GM10847 (cell line): ENCODE results near the gene NOSIP.
A peak's percentile ranks its signal among the peaks of the same experiment; 100 is the strongest.

Experiments
- POLR2A ChIP-seq: IDR thresholded peaks from 2 replicates; pipeline ENCODE4 v1.6.1; 2011; ENCODE audit not compliant: insufficient read length; ENCODE audit errors: extremely low read depth

Gene NOSIP

GRCh38 chr19:49580264-49581006, at the start of gene NOSIP:
NOSIP (minus strand) TSS chr19:49580556; CDS start chr19:49560691, 19,865 bp downstream.
- peak; percentile 98 for TF ChIP-seq POLR2A

GRCh38 chr19:49629659-49630058, 49.3 kb upstream of the NOSIP start:
- TF ChIP-seq POLR2A: no peak

- no peak for TF ChIP-seq POLR2A
Measured at GRCh38 chr19:49626226-49626625, 45.9 kb upstream of the NOSIP start.

- TF ChIP-seq POLR2A: no peak
Measured at GRCh38 chr19:49624967-49625910, 44.9 kb upstream of the NOSIP start.

GRCh38 chr19:49616945-49617344, 36.6 kb upstream of the NOSIP start:
- no peak for TF ChIP-seq POLR2A

GRCh38 chr19:49616532-49616931, 36.2 kb upstream of the NOSIP start:
- no peak for TF ChIP-seq POLR2A

GRCh38 chr19:49615861-49616260, 35.5 kb upstream of the NOSIP start:
- TF ChIP-seq POLR2A: no peak

GRCh38 chr19:49614096-49614833, 33.9 kb upstream of the NOSIP start:
- TF ChIP-seq POLR2A: no peak

GRCh38 chr19:49613374-49613773, 33.0 kb upstream of the NOSIP start:
- TF ChIP-seq POLR2A: no peak

GRCh38 chr19:49609499-49610092, 29.2 kb upstream of the NOSIP start:
- no peak for TF ChIP-seq POLR2A

GRCh38 chr19:49605605-49606004, 25.2 kb upstream of the NOSIP start:
- TF ChIP-seq POLR2A: no peak

- TF ChIP-seq POLR2A: no peak
Measured at GRCh38 chr19:49602806-49603205, 22.4 kb upstream of the NOSIP start.

- no peak for TF ChIP-seq POLR2A
Measured at GRCh38 chr19:49601482-49602038, 21.2 kb upstream of the NOSIP start.

GRCh38 chr19:49599378-49600295, 19.3 kb upstream of the NOSIP start:
- TF ChIP-seq POLR2A: no peak
